GM08714 (cell line): ENCODE results near the gene BLM.
"Not testable (repeated sequence)": the region's sequence is repeated elsewhere in the genome, so short reads cannot be mapped to it uniquely, and the experiment has no call there.

Experiments used
- H3K4me3 ChIP-seq: fragments of 200-500 bp; sonication (Bioruptor generic); 2 replicates; pipeline ENCODE4 v1.5.1; 2014; ENCODE audit warnings: mild to moderate bottlenecking, low read length, inconsistent platforms
- ZNF274 ChIP-seq: IDR thresholded peaks from 2 replicates; pipeline ENCODE4 v1.6.1; 2012; ENCODE audit warnings: mild to moderate bottlenecking, low read depth, low read length

The BLM gene

GRCh38 chr15:90684281-90684680, 32.9 kb upstream of the BLM start:
- no peak for TF ChIP-seq ZNF274
- no peak overlapping the region for H3K4me3 ChIP-seq

- no peak for TF ChIP-seq ZNF274
- no peak overlapping the region; the same call in 1 of the 2 replicates for H3K4me3 ChIP-seq
Measured at GRCh38 chr15:90685591-90686434, 31.3 kb upstream of the BLM start.

- no peak overlapping the region for H3K4me3 ChIP-seq
- no peak for TF ChIP-seq ZNF274
Measured at GRCh38 chr15:90686435-90687218, 30.5 kb upstream of the BLM start.

- H3K4me3 ChIP-seq, result not testable (repeated sequence)
Measured at GRCh38 chr15:90689326-90689961, 27.7 kb upstream of the BLM start.

GRCh38 chr15:90690585-90690984, 26.6 kb upstream of the BLM start:
- H3K4me3 ChIP-seq, result no peak overlapping the region
- TF ChIP-seq ZNF274, result no peak

GRCh38 chr15:90691369-90691768, 25.8 kb upstream of the BLM start:
- no peak overlapping the region for H3K4me3 ChIP-seq
- TF ChIP-seq ZNF274, result no peak

GRCh38 chr15:90691982-90692773, 25.0 kb upstream of the BLM start:
- no peak for TF ChIP-seq ZNF274
- no peak overlapping the region for H3K4me3 ChIP-seq

- TF ChIP-seq ZNF274, result no peak
- no peak overlapping the region for H3K4me3 ChIP-seq
Measured at GRCh38 chr15:90694987-90695386, 22.2 kb upstream of the BLM start.

- TF ChIP-seq ZNF274, result no peak
- no peak overlapping the region for H3K4me3 ChIP-seq
Measured at GRCh38 chr15:90697175-90697574, 20.0 kb upstream of the BLM start.

- no peak overlapping the region for H3K4me3 ChIP-seq
- TF ChIP-seq ZNF274, result no peak
Measured at GRCh38 chr15:90698629-90699028, 18.5 kb upstream of the BLM start.

GRCh38 chr15:90701048-90701447, 16.1 kb upstream of the BLM start:
- TF ChIP-seq ZNF274, result no peak
- H3K4me3 ChIP-seq, result no peak overlapping the region

GRCh38 chr15:90701880-90702630, 15.1 kb upstream of the BLM start:
- TF ChIP-seq ZNF274, result no peak
- no peak overlapping the region for H3K4me3 ChIP-seq

GRCh38 chr15:90703455-90703854, 13.7 kb upstream of the BLM start:
- no peak for TF ChIP-seq ZNF274
- H3K4me3 ChIP-seq, result no peak overlapping the region
